HG03045 (cell line): ENCODE data around the gene MYO1A.
"Not testable (repeated sequence)": the region's sequence is repeated elsewhere in the genome, so short reads cannot be mapped to it uniquely, and the experiment has no call there.

ENCODE experiments used
- ATAC-seq: cut with Tn5 transposase; IDR thresholded peaks from one replicate; pipeline ENCODE4 v1.9.1; 2021; ENCODE audit warnings: mild to moderate bottlenecking, moderate library complexity; ENCODE audit not compliant: unreplicated experiment

The MYO1A gene

DNA sequence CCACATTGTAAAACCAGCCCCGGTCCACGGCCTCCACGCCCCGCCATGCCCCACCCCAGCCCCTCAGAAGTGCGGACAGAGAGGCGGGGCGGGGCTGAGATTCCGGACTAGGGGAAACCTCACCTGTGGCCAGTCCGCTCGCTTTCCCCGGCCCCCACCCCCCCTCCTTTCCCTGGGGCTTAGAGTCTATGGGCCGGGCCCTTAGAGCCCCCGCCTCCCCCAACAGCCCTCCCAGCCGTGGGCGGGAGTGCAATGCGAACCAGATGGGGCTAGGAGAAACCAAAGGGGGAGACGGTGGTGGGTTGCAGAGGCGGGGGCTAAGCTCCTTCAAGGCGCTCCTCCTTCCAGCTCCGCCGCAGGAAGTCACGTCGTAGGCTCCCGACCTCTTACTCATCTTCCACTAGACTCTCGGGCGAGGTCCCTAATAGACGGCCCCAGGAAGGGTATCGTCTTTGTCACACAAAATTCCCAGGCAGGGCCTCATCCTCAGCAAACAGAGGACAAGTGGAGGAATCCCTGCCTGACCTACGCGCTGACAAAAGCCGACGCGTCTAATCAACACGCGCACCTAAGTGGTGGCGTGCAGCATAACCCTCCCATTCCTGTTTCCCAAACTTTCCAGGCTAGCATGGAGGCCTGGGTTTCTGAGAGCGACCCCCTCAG is 37.9 kb upstream of the MYO1A start:
- ATAC-seq = peak; percentile 34

GRCh38 chr12:57087010-57087690 is 37.2 kb upstream of the MYO1A start:
- peak; percentile 35 for ATAC-seq

- ATAC-seq = no peak
Measured at GRCh38 chr12:57086493-57087009, 36.6 kb upstream of the MYO1A start.

- no peak for ATAC-seq
Measured at GRCh38 chr12:57085999-57086492, 36.1 kb upstream of the MYO1A start.

DNA sequence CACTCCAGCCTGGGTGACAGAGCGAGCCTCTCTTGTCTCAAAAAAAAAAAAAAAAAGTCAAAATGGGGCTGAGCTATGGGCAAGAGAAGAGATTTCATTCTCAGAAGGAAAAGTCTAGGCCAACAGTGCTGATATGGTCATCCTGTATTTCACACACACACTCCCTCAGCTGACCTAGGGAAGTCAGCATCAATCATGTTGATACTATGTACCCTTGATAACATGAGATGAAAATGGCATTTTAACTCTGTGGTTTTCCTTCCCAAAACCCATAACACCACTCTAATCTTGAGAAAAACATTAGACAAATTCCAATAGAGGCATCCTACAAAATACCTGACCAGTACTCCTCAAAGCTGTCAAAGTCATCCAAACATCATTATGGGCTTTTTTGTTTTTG is 30.9 kb upstream of the MYO1A start:
- ATAC-seq = no peak

GRCh38 chr12:57079821-57080220 is 29.9 kb upstream of the MYO1A start:
- ATAC-seq = no peak

- peak; percentile 98 for ATAC-seq
Measured at GRCh38 chr12:57078519-57079404, 28.8 kb upstream of the MYO1A start, which contains the start of gene NEMP1. Gene NEMP1, minus strand, starts transcription at chr12:57078791. Its CDS starts 46 bp downstream, at chr12:57078745.

DNA sequence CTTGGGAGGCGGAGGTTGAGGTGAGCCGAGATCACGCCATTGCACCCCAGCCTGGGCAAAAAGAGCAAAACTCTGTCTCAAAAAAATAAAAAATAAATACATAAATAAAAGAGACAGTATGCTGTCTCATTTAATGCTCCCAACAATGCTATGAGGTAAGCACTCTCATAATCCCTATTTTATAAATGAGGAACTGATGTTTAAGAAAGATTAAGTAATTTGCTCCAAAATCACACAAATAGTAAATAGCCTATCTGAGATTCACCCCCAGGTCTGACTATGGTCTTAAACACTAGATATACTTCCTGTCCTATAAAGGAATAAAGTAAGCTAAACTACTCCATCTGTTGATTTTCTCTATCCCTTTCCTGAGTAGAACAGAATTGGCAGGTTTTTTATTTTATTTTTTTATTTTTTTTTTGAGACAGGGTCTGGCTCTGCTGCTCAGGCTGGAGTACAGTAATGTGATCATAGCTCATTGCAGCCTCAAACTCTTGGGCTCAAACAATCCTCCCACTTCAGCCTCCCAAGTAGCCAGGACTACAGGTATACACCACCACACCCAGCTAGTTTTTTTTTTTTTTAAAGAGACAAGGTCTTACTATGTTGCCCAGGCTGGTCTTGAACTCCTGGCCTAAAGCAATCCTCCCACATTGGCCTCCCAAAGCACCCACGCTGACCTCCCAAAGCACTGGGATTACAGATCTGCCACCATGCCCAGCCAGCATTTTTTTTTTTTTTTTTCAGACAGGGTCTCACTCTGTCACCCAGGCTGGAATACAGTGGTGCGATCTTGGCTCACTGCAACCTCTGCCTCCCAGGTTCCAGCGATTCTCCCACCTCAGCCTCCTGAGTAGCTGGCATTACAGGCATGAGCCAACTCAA is 23.9 kb upstream of the MYO1A start:
- not testable (repeated sequence) for ATAC-seq

- ATAC-seq = no peak
Measured at GRCh38 chr12:57072661-57073060, 22.7 kb upstream of the MYO1A start.

- ATAC-seq = peak; percentile 82
Measured at GRCh38 chr12:57069523-57069922, 19.6 kb upstream of the MYO1A start.

- no peak for ATAC-seq
Measured at GRCh38 chr12:57066245-57066644, 16.3 kb upstream of the MYO1A start.

- ATAC-seq = no peak
Measured at GRCh38 chr12:57063991-57064685, 14.2 kb upstream of the MYO1A start.

- ATAC-seq = no peak
Measured at GRCh38 chr12:57058454-57058853, 8.5 kb upstream of the MYO1A start.

DNA sequence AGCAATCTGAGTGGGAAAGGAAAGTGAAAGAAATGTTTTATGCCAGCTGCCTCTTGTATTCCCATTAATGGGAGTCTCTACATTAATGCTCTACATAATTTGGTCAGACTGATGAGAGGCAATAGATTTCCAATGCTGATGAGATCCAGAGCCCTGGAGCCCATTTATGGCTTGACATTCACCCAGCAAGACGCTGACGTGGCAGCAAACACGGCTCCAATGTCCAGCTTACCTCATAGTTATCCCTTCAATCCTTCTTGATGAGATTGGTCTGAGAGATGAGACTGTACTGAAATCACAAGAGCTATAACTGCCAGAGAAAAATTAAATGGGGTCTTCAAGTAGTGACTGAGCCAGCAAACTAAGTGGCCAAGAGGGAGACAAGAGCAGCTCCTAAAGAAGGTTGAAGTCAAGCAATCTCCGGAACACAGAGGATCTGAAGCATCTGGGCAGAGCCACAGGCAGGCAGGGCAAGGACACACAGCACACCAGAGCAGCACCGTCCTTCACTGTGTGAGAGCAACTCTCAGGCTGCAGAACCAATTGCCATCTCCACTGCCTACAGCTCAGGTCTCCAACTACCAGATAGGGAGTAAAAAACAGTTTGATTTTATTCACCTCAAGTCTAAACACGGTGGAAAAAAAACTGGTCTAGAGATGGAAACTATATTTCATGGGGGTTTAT is 7.3 kb upstream of the MYO1A start:
- ATAC-seq = no peak

- no peak for ATAC-seq
Measured at GRCh38 chr12:57055824-57056223, 5.9 kb upstream of the MYO1A start.

GRCh38 chr12:57053901-57054300 is 4.0 kb upstream of the MYO1A start:
- ATAC-seq = not testable (repeated sequence)

DNA sequence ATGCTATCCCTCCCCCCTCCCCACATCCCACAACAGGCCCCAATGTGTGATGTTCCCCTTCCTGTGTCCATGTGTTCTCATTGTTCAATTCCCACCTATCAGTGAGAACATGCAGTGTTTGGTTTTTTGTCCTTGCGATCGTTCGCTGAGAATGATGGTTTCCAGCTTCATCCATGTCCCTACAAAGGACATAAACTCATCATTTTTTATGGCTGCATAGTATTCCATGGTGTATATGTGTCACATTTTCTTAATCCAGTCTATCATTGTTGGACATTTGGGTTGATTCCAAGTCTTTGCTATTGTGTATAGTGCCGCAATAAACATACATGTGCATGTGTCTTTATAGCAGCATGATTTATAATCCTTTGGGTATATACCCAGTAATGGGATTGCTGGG is 3.2 kb upstream of the MYO1A start:
- ATAC-seq = not testable (repeated sequence)

- ATAC-seq = no peak
Measured at GRCh38 chr12:57051011-57051410, 1.1 kb upstream of the MYO1A start.

- no peak for ATAC-seq
Measured at GRCh38 chr12:57049119-57049446, 846 bp downstream of the MYO1A start.
